OCI-LY1 (cell line): ENCODE data around the gene ITIH3.

Experiments
- EZH2 ChIP-seq: fragments of 200-600 bp; sonication (generic), shearing (Covaris generic); IDR thresholded peaks from 2 replicates; pipeline ENCODE4 v1.8.0; 2017; ENCODE audit warnings: borderline replicate concordance, mixed run types, mild to moderate bottlenecking, antibody characterized with exemption, low read length, moderate library complexity, mixed read lengths
- TF ChIP-seq, protein P1 (sequence below): fragments of 200-600 bp; sonication (generic), shearing (Covaris generic); IDR thresholded peaks from 2 replicates; pipeline ENCODE4 v1.5.1; 2017; ENCODE audit warnings: mild to moderate bottlenecking, antibody characterized with exemption, low read length, moderate library complexity, mixed read lengths

DNA sequence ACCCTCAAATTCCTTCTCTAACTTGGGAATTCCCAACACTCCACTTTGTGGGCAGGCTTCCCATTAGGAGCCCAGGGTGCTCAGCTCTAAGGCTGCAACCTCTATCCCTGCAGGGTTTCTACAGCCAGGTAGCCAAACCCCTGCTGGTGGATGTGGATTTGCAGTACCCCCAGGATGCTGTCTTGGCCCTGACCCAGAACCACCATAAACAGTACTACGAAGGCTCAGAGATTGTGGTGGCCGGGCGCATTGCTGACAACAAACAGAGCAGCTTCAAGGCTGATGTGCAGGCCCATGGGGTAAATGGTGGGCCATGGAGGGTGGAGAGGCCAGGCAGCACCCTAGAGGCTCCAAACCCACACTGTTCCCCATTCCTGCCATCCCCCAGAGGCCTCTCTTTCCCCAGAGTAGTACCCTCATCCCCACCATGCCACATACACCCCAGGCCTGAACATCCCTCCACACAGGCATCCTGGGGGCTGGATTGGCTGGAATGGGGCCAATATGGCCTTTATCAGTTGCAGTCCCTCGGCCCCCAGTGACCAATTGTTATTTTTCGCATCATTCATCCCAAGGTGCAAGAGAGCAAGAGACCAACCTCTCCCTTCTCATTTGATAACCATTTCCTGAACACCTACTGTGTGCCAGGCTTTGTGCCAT is 9.5 kb upstream of the ITIH3 start:
- TF ChIP-seq, protein P1, sequence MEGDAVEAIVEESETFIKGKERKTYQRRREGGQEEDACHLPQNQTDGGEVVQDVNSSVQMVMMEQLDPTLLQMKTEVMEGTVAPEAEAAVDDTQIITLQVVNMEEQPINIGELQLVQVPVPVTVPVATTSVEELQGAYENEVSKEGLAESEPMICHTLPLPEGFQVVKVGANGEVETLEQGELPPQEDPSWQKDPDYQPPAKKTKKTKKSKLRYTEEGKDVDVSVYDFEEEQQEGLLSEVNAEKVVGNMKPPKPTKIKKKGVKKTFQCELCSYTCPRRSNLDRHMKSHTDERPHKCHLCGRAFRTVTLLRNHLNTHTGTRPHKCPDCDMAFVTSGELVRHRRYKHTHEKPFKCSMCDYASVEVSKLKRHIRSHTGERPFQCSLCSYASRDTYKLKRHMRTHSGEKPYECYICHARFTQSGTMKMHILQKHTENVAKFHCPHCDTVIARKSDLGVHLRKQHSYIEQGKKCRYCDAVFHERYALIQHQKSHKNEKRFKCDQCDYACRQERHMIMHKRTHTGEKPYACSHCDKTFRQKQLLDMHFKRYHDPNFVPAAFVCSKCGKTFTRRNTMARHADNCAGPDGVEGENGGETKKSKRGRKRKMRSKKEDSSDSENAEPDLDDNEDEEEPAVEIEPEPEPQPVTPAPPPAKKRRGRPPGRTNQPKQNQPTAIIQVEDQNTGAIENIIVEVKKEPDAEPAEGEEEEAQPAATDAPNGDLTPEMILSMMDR: no peak
- no peak for TF ChIP-seq EZH2
